GM18498 (cell line): Measurements from ENCODE around the gene PPIE.
"Not testable (repeated sequence)": the region's sequence is repeated elsewhere in the genome, so short reads cannot be mapped to it uniquely, and the experiment has no call there.

Experiments
- ATAC-seq: cut with Tn5 transposase; IDR thresholded peaks from one replicate; pipeline ENCODE4 v1.9.1; 2021; ENCODE audit warnings: mild to moderate bottlenecking, moderate library complexity; ENCODE audit not compliant: unreplicated experiment

The PPIE gene

DNA sequence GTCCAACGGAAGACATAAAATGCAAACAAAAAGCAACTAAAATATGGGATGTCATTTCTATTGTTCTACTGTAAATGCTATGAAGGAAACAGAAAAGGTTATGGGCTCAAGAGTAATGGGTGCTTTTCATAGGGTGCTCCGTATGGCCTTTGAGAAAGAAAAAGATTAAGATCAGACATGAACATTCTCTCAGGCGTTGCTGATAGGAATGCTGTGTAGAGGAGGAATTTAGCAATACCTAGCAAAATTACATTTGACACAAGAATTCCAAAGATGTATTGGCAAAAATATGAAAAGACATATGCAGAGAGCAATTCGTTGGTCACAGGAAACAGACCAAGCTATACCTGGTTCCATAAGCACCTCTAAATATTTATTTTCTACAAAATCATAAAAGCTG lies 38.2 kb downstream of the PPIE start:
- no peak for ATAC-seq

DNA sequence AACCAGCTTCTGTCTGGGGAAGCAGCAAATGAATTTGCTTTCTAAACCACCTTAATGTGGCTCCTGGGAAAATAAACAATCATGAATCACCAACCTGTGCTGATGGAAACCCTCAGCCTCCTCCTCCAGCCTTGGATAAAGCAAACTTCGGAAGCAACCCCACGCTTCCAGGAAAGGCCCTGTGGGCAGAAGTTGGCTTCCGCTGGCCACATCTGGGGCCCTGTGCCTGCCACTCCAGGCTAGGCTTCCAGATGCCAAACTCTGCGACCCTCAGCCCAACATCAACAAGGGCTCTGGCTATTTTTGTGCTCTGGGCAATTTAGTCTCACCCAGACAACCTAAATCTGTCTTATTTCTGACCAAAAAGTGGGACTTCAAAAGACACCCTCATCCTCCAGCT lies 38.6 kb downstream of the PPIE start:
- no peak for ATAC-seq

DNA sequence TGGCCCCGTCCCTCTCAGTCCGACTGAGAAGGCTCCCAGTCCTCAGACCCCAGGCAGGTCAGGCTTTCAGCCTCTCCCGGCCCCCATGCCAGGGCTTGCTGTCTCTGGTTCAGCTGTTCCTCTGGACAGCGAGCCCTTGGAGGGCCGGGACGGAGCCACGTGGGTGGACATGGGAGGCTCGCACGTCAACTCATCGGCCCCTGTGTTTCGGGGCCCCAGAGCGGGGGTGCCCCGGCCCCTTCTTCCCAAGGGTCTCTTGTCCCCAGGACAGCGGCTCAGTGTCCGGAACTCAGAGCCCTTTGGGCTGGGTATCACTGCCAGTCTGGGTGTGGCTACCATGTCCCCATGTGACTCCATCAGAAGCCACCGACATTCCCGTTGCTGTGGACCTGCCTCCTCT lies 39.2 kb downstream of the PPIE start:
- ATAC-seq: not testable (repeated sequence)

DNA sequence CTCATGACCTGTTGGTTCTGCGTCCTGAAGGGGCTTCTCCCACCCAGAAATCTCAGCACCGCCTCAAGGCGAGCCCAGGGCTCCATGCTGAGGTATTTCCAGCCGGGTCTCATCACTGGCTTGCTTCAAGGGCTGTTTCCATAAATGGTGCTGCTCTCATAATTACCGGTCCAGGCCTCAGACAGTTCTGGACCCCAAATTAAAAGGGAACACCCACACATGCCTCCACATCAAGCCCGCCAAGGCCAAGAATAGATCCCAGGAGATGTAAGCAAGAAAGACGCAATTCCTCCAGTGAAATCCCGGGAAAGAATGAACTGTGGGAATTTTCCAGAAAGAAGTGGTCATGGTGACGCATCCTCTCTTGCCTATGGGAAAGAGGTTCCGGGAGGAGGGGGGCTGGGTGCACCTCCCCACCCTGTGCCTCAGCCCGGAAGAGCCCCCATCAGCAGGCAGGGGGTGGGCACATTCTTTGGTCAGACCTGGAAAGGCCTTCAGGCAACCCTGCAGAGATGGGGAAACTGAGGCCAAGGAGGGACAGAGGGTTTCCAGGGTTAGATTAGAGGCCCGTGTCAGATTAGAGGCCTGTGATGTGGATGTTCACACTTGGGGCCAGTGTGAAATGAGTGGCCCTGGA lies 39.9 kb downstream of the PPIE start:
- ATAC-seq: not testable (repeated sequence)

DNA sequence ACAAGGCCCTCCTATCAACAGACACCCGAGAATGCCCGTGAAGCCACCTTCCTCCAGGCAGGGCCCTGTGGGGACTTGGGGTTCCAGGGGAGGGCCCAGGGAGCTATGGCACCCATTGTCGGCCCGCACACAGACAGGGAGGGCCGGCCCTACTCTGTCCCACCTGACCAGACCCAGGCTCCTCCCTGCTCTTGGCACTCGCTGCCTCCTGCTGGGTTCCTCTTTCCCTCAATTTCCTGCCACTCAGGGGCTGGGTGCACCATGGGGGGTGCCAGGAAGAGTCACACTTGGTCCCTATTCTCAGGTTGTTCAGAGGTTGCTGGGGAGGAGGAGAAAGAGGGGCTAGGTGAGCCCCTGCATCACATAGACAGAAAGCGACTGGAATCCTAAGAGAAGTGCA lies 40.5 kb downstream of the PPIE start:
- no peak for ATAC-seq

DNA sequence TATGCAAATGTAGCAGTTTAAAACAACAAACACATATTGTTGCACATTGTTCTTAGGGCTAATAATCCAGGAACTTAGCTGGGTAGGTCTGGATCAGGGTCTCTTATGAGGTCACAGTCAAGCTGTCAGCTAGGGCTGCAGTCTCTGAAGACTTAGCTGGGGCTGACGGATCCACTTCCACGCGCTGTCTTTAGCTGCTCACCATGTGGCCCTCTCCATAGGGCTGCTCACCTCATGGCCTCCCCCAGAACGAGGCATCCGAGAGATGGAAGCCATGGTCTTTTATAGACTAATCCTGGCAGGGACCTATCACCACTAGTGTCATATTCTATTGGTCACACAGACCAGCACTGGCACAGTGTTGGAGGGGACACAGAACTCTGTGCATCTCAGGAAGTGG lies 41.1 kb downstream of the PPIE start:
- ATAC-seq: no peak

DNA sequence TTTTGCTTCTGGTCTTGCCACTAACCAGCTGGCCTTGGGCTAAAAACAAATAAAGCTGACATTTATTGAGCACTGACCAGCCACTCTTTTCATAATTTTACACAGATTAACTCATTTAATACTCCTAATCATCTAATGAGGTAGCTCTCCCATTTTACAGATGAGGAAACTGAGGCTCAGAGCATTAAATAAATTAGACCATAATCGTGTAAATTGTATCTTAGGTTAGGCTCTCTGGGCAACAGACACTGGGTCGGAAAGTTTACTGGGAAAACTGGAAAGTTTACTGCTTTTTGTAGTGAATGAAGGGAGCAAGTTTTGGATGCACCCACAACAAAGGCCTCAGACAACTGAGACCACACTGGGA lies 42.6 kb downstream of the PPIE start:
- ATAC-seq: no peak

DNA sequence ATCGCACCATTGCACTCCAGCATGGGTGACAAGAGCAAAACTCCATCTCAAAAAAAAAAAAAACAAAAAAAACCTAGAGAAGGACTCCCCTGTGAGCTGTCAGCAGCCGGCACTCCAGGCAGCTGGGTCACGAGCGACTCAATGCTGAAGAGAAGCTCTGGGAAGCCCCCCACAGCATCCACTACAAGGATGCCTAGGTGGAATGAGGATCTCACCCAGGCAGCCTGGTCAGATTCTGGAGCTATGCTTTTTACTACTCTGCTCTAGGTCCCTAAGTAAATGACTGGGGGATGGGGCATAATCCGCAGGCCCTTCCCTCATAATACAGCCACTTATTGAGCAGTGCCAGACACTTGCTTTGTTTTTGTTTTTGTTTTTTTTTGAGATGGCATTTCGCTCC lies 43.4 kb downstream of the PPIE start:
- ATAC-seq: no peak

DNA sequence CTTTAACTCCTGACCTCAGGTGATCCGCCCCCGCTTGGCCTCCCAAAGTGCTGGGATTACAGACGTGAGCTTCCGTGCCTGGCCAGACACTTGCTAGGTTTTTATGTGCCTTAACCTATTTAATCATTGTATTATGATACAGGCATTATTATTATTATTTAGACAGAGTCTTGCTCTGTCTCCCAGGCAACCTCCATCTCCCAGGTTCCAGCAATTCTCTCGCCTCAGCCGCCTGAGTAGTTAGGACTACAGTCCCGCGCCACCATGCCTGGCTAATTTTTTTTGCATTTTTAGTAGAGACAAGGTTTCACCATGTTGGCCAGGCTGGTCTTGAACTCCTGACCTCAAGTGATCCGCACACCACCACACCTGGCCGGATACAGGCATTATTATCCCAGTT lies 44.0 kb downstream of the PPIE start:
- not testable (repeated sequence) for ATAC-seq

DNA sequence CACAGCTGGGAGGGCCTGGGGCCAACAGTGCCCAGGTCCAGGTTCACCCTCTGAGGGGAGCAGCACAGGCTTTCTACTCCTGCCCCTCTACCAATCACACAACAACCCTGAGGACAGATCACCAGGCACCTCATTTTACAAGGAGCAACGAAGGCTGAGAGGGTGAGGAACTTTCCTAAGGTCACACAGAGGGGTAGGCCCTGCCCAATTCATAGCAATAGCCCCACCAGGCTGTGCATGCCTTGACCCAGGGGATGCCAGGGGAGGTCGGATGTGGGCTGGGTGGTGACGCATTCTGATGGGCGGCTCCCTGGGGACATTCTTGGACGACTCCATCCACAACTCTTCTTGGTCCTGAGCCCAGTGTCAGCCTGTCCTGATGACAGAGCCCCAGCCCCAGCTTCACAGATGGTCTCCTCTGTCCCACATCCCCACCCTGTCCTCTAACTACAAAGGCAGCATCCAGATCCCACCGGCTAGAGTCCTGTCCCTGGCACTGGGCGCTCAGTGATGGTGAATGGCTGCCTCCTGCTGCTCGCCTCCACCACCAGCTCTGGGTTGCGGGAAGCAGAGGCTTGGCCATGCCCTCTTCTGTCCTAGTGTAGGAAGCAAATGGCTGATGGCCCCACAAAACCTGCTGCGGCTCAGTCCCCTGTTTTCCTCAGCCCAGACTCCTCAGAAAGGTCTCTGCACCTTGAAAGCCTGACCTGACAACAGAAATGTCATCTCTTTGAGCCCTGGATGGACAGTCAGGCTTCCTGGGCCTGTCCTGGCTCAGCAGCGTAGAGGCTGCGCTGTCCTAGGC lies 47.8 kb downstream of the PPIE start:
- not testable (repeated sequence) for ATAC-seq

DNA sequence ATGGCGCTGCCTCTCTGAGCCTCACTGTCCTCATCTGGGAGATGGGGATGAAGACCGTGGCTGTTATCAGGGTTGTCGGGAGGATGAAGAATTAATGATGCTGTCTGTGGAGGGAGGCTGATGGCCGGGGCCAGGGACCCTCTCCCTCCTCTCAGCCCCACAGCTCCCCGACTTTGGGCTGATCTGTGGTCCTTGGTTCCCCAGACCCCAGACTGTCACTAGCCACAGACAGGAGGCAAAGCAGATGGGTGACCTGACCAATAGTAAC lies 48.4 kb downstream of the PPIE start:
- ATAC-seq: not testable (repeated sequence)

DNA sequence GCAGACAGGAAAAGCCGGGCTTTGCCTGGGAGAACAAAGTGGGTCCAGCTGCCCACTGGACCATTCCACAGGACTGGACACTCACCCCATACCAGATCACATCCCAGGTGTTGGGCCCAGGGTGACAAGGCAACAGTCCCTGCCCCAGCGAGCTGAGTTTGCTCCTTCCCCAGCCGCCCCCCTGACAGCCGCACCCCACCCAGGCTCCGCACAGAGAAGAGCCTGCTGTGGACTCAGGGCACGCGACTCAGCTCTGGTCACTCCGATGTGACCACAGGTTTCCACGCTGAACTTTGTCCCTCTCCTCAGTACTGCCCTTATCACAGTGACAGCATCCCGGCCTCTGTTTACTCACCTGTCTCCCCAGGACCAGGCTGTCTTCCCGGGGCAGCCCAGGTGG lies 48.8 kb downstream of the PPIE start:
- ATAC-seq: no peak

DNA sequence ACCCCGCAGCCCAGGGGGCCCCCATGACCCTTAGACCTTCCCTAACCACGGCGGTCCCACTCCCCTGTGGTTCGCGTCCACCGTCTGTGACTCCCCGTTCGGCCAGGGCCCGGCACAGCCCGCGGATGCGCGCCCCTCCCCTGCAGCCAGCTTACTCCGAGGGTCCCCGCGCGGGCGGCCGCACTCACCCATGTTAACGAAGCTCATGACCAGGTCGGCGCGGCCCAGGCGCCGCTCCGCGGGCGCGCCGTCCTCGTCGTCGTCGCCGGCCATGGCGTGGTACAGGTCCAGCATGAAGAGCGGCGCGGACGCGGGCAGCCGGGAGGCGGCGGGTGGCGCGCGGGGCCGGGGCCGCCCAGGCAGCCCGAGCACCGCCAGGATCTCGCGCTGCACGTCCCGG lies 49.3 kb downstream of the PPIE start:
- ATAC-seq: not testable (repeated sequence)

DNA sequence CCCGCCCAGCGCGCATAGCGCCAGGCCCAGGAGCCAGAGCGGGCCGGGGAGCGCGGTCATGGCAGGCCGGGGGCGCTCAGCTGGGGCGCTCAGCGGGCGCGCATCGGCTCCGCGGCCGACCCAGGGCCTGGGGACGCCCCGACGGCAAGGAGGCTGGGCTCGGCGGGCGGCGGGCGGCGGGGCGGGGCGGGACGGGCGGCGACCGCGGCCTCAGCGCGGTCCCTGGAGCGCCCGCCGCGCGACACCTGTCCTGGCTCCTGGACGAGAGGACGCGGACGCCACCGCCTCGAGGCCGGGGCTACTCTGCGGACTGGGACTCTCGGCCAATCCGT lies 49.7 kb downstream of the PPIE start:
- ATAC-seq: peak; percentile 24

DNA sequence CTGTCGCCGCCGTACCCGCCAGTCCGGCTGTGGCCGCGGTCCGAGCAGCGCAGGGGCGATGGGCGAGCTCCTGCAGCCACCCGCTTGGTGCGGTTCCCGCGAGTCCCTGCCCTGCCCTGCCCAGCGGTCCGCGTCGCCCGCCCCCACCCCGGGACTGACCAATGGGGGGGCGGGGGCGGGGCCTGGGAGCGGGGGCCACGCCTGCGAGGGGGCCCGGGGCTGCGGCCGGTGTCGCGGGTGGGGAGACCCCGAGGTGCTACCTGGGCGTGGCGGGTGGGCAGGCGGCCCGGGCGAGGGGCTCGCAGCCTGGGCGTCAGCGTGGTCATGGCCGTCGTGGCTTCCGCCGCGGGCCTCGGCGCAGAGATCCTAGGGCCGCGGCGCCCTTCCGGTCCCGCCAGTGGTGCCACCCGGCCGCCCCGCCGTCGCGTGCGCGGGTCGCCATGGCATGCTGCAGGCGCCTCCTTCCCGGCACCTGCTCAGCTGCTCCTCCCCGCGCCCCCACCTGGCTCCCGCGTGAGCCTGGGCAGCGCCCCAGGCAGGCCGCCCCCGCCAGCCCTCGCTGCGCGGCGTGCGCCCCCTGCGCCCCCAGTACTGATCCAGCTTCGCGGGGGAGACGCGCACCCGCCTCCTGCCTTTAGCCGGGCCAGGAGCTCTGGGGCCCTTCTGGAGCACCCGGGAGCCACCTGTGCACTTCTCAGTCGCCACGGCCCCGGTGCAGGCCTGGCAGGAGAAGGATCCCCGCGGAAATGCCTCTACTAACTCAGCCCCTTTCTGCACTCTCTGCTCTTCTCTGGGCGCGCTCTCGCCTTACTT lies 50.3 kb downstream of the PPIE start, which contains the start of gene BMP8B:
BMP8B (minus strand) TSS at position 108 of the 813 bp plus-strand sequence. CDS start 380 bp downstream, outside the sequence.
- peak; percentile 66 for ATAC-seq

DNA sequence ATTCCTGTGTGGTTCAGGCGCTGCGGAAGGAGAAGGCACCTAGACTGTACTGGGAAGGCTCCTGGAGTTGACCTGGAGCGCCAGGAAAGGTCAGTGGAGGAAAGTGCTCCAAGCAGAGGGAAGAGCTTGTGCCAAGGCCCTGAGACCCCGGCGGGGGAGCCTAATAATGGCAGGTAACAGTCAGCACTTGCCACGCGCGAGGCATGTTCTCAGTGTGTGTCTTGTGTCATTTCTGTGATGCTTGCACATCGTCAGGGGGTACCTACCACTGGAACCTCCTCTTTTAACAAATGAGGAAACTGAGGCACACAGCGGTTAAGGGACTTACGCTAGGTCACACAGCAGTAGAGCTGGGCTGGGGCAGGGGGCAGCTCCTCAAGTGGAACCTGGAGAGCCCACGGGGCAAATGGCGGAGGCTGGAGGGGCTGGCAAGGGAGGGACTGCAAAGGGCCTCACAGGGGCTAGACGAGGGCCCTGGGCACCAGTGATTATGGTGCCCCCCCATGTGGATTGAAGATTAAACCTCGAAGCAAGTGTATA lies 51.0 kb downstream of the PPIE start:
- ATAC-seq: no peak

DNA sequence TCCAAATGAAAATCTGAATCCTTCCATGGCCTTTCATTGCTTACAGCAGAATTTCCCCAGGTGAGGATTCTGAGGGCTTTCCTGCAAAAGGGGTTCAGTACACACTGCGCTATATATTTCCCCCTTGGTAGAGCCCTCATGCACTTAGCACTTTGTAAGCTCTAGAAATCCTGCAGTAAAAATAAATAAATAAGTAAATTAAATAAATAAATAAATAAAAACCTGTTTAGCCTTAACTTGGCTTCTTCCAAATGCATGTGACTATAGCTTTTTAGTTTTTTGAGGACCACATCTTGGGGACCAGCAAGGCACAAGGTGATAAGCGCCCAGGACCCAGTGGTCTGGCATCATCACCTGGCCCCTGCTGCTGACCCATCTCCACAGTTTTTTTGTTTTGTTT lies 53.2 kb downstream of the PPIE start:
- no peak for ATAC-seq

DNA sequence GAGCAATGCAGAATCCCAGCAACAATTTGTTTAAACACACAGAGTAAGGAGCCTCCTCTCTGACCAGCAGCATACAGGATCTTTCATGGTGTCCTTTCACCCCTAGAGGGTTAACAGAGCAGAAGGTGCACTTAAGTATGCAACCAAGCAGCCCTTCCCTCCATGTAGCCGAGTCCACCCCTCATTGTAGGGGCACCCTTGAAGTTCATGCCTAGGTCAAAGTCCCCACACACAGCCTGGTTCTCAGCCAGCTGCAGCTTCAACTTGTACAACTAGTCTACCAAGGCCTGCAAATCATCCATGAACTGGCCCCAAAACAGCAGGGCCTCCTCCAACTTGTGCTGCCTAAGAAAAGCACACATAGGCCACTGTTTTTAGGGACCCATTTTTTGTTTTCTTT lies 57.0 kb downstream of the PPIE start:
- no peak for ATAC-seq

DNA sequence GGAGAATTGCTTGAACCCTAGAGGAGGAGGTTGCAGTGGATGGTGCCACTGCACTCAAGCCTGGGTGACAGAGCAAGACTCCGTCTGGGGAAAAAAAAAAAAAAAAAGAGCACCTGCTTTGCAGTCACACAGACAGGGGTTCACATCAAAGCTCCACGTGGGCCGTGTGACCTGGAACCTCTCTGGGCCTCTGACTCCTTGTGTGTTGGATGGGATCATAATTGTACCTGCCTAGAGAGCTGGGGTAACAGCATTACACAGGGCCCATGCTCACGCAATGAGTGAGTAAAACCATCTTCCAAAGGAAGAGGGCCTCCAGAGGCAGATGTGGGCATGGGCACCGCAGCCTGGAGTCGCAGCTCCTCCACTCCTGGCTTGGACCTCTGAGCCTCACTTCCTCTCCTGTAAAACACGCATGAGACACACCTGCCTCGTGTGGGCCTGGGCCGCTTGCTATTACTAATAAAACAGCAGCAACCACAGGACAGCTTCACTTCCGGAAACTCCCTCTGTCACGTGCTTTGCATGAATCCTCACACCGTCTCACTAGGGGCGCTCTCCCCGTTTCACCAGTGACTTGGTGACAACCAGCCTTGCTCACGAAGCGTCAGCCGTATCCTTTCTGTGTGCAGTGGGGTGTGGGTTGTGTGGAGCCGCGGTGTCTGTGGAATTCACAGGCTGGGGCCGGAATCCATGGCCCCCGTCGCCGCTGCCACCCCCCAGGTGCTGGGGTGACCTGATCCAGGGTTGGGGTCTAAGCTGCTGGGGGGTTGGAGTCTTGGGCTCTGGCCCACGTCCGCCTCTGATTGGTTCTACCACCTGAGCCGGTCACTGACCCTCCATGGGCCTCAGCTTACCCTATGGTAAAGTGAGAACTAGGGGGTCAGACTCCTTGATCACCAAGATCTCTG lies 60.4 kb downstream of the PPIE start:
- peak; percentile 95 for ATAC-seq

DNA sequence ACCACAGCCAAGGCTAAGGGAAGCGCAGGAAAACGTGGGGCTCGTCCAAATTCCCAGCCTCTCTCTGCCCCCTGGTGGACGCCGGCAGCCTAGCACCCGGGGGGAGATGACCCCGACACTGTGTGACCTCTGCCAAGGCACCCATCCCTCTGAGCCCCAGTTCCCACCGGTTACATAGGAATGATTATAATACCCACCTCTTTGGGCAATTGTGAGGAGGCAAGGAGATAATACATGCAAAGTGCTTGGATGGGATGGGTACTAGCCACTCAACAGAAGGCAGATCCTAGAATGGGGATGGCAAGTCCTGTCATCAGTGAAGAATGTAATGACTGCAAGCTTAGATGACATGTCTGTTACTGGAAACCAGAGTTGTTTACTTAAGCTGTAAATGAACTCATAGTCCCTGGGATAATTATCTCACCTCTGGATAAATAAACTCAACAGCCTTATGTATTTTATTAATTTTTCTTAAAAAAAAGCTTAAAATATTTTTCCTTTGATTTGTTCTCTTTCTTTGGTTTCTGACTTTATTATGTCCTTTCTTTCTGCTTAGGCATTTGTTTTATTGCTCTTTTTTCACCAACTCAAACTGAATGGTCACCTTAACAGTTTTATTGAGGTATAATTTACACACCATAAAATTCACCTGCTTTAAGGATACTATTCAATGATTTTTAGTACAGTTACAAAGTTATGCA lies 61.2 kb downstream of the PPIE start:
- ATAC-seq: peak; percentile 56
